Hair follicular keratinocyte (primary cell): ENCODE measurements around the gene FSHB. TPM values are rescaled to one million over a fixed set of nuclear protein-coding genes. Genes with fewer than 3 reads are reported as not detected.

Experiments used
- total RNA-seq: library from RNA; depleted of rRNA; stranded (reverse); fragments of >200 nt; gene quantifications from 2 replicates; pipeline ENCODE4 v1.2.3, GENCODE V29; 2015

Gene FSHB
- total RNA-seq, result not detected in 2 replicates

DNA sequence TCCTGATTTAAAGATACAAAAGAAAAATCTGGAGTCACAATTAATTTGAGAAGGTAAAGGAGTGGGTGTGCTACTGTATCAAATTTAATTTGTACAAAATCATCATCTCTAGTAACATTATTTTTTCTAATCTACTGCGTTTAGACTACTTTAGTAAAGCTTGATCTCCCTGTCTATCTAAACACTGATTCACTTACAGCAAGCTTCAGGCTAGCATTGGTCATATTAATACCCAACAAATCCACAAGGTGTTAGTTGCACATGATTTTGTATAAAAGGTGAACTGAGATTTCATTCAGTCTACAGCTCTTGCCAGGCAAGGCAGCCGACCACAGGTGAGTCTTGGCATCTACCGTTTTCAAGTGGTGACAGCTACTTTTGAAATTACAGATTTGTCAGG, at the start of gene FSHB:
TSS of gene FSHB (plus strand) at position 301 of the 400 bp plus-strand sequence. CDS start 889 bp downstream, outside the sequence.

Other genes starting within 250 kb of the FSHB start
- not detected in 2 replicates for gene KCNA4, start 214.0 kb upstream of the FSHB start, total RNA-seq
- gene ARL14EP, start 92.1 kb downstream of the FSHB start, total RNA-seq, result 8.9 and 15.9 TPM in 2 replicates